DND-41 (cell line): Measurements from ENCODE around the gene ZNF578.
"Not testable (repeated sequence)": the region's sequence is repeated elsewhere in the genome, so short reads cannot be mapped to it uniquely, and the experiment has no call there.

Experiments used
- ATAC-seq: fragments of 200-7000 bp; cut with Tn5 transposase; 3 replicates; pipeline ENCODE4 v1.9.1; 2021; ENCODE audit warnings: low read depth; ENCODE audit not compliant: insufficient read depth
- DNase-seq: peaks from one replicate; pipeline ENCODE4 v3.0.0-alpha.2; 2020
- H2AFZ ChIP-seq: 2 replicates; pipeline ENCODE4 v1.6.0; 2012; ENCODE audit warnings: low read depth, low read length
- H3K27ac ChIP-seq: 2 replicates; pipeline ENCODE4 v1.5.1; 2012; ENCODE audit warnings: low read length, inconsistent platforms
- H3K27me3 ChIP-seq: fragments of 200-600 bp; sonication (generic); 2 replicates; pipeline ENCODE4 v1.6.0; 2012; ENCODE audit warnings: low read length, mild to moderate bottlenecking, inconsistent platforms; ENCODE audit not compliant: insufficient read depth, poor library complexity
- H3K36me3 ChIP-seq: 2 replicates; pipeline ENCODE4 v1.5.1; 2012; ENCODE audit warnings: low read length, inconsistent platforms; ENCODE audit not compliant: insufficient read depth
- H3K4me1 ChIP-seq: 2 replicates; pipeline ENCODE4 v1.5.1; 2012; ENCODE audit warnings: mild to moderate bottlenecking, low read length; ENCODE audit not compliant: insufficient read depth
- H3K4me2 ChIP-seq: 2 replicates; pipeline ENCODE4 v1.6.0; 2012; ENCODE audit warnings: mild to moderate bottlenecking, moderate library complexity, low read length, inconsistent platforms; ENCODE audit not compliant: insufficient read depth
- H3K4me3 ChIP-seq, 2 experiments: fragments of 200-600 bp in 1 of 2; shearing (Covaris generic) in 1 of 2; 2 replicates each; pipeline ENCODE4 v1.5.1; 2012 to 2016; ENCODE audit warnings: inconsistent platforms in 2 of 2, low read length in 2 of 2, mild to moderate bottlenecking in 2 of 2, low read depth in 1 of 2, moderate library complexity in 1 of 2
- H3K79me2 ChIP-seq: 2 replicates; pipeline ENCODE4 v1.6.0; 2012; ENCODE audit warnings: low read length, inconsistent platforms; ENCODE audit not compliant: insufficient read depth
- H3K9ac ChIP-seq: 2 replicates; pipeline ENCODE4 v1.6.0; 2012; ENCODE audit warnings: low read depth, mild to moderate bottlenecking, inconsistent platforms, low read length, moderate library complexity
- H3K9me3 ChIP-seq: 2 replicates; pipeline ENCODE4 v1.5.1; 2012; ENCODE audit warnings: low read length, moderate library complexity, mild to moderate bottlenecking, inconsistent platforms; ENCODE audit not compliant: insufficient read depth, severe bottlenecking
- H4K20me1 ChIP-seq: 2 replicates; pipeline ENCODE4 v1.6.0; 2012; ENCODE audit warnings: low read length; ENCODE audit not compliant: insufficient read depth
- CTCF ChIP-seq: IDR thresholded peaks from 2 replicates; pipeline ENCODE4 v1.5.1; 2012; ENCODE audit warnings: borderline replicate concordance, low read length, moderate library complexity, mild to moderate bottlenecking; ENCODE audit not compliant: poor library complexity, severe bottlenecking; ENCODE audit errors: extremely low read depth
- EZH2 ChIP-seq: IDR thresholded peaks from 3 replicates; pipeline ENCODE4 v1.6.1; 2012; ENCODE audit warnings: borderline replicate concordance, low read depth, mild to moderate bottlenecking, moderate library complexity, low read length, inconsistent platforms; ENCODE audit not compliant: severe bottlenecking

Gene ZNF578

GRCh38 chr19:52518646-52519045 lies 65.3 kb downstream of the ZNF578 start:
- no peak overlapping the region for H3K27ac ChIP-seq
- H2AFZ ChIP-seq: no peak overlapping the region
- no peak overlapping the region for H3K4me3 ChIP-seq
- H3K79me2 ChIP-seq: no peaks in the 10 kb centered on the region
- H3K4me1 ChIP-seq: no peaks in the 10 kb centered on the region
- no peak overlapping the region for H3K4me2 ChIP-seq
- no peaks in the 10 kb centered on the region for H4K20me1 ChIP-seq
- H3K36me3 ChIP-seq: no peaks in the 10 kb centered on the region
- no peaks in the 10 kb centered on the region for H3K9me3 ChIP-seq
- H3K9ac ChIP-seq: no peak overlapping the region
- TF ChIP-seq CTCF (no peak), EZH2 (no peak)
- no peak for ATAC-seq
- no peak for DNase-seq
- no peaks in the 10 kb centered on the region for H3K27me3 ChIP-seq

- H3K27me3 ChIP-seq, H3K79me2 ChIP-seq, H3K4me3 ChIP-seq, H3K9me3 ChIP-seq, ATAC-seq, H3K4me2 ChIP-seq, H3K27ac ChIP-seq, H4K20me1 ChIP-seq, H2AFZ ChIP-seq, H3K4me1 ChIP-seq, DNase-seq, H3K9ac ChIP-seq, H3K36me3 ChIP-seq: not testable (repeated sequence)
These were observed 65.8 kb downstream of the ZNF578 start for GRCh38 chr19:52519175-52519574.

GRCh38 chr19:52520013-52520412 lies 66.7 kb downstream of the ZNF578 start:
- no peak overlapping the region for H3K4me2 ChIP-seq
- no peaks in the 10 kb centered on the region for H3K27me3 ChIP-seq
- no peak overlapping the region for H3K9ac ChIP-seq
- no peak overlapping the region for H2AFZ ChIP-seq
- no peaks in the 10 kb centered on the region for H3K9me3 ChIP-seq
- no peak overlapping the region for H3K4me3 ChIP-seq
- ATAC-seq (no peak), DNase-seq (no peak)
- H3K36me3 ChIP-seq: no peaks in the 10 kb centered on the region
- no peaks in the 10 kb centered on the region for H3K79me2 ChIP-seq
- no peak overlapping the region for H3K27ac ChIP-seq
- TF ChIP-seq EZH2 (no peak), CTCF (no peak)
- H4K20me1 ChIP-seq: no peaks in the 10 kb centered on the region
- no peaks in the 10 kb centered on the region for H3K4me1 ChIP-seq

GRCh38 chr19:52522551-52522950 lies 69.2 kb downstream of the ZNF578 start:
- no peaks in the 10 kb centered on the region for H3K36me3 ChIP-seq
- no peak overlapping the region for H2AFZ ChIP-seq
- no peaks in the 10 kb centered on the region for H4K20me1 ChIP-seq
- H3K9me3 ChIP-seq: no peaks in the 10 kb centered on the region
- peaks cover 8% of the 10 kb centered on the region for H3K4me1 ChIP-seq
- ATAC-seq: no peak
- peaks cover under 1% of the 10 kb centered on the region for H3K79me2 ChIP-seq
- H3K27ac ChIP-seq: no peak overlapping the region
- TF ChIP-seq EZH2: no peak
- no peak for TF ChIP-seq CTCF
- DNase-seq: peak; percentile 8
- H3K9ac ChIP-seq: no peak overlapping the region
- H3K4me3 ChIP-seq: no peak overlapping the region
- no peak overlapping the region for H3K4me2 ChIP-seq
- H3K27me3 ChIP-seq: no peaks in the 10 kb centered on the region
